Osteocyte (in vitro differentiated cells): ENCODE measurements around the gene IL16. TPM values are rescaled to one million over a fixed set of nuclear protein-coding genes. Genes with fewer than 3 reads are reported as not detected.
"Not testable (repeated sequence)": the region's sequence is repeated elsewhere in the genome, so short reads cannot be mapped to it uniquely, and the experiment has no call there.

Experiments used
- DNase-seq: peaks from one replicate; pipeline ENCODE4 v3.0.0; 2021; ENCODE audit warnings: mixed read lengths; ENCODE audit not compliant: unreplicated experiment; ENCODE audit errors: extremely low spot score
- H3K27ac Mint-ChIP-seq: one replicate; pipeline ENCODE4 v1.8.0; 2021; ENCODE audit warnings: mild to moderate bottlenecking, mixed read lengths; ENCODE audit not compliant: unreplicated experiment
- H3K27me3 Mint-ChIP-seq: one replicate; pipeline ENCODE4 v1.8.0; 2021; ENCODE audit warnings: mixed read lengths; ENCODE audit not compliant: unreplicated experiment
- H3K36me3 Mint-ChIP-seq: one replicate; pipeline ENCODE4 v1.8.0; 2021; ENCODE audit warnings: mixed read lengths; ENCODE audit not compliant: unreplicated experiment
- H3K4me1 Mint-ChIP-seq: one replicate; pipeline ENCODE4 v1.8.0; 2021; ENCODE audit warnings: mixed read lengths; ENCODE audit not compliant: unreplicated experiment
- H3K4me3 Mint-ChIP-seq: one replicate; pipeline ENCODE4 v1.8.0; 2021; ENCODE audit warnings: mild to moderate bottlenecking, moderate library complexity, mixed read lengths; ENCODE audit not compliant: unreplicated experiment
- H3K9me3 Mint-ChIP-seq: one replicate; pipeline ENCODE4 v1.8.0; 2021; ENCODE audit warnings: mixed read lengths; ENCODE audit not compliant: unreplicated experiment
- CTCF ChIP-seq: fragments of 200-600 bp; sonication (generic); IDR thresholded peaks from 2 replicates; pipeline ENCODE4 v1.5.0; 2021; ENCODE audit warnings: antibody characterized with exemption, mild to moderate bottlenecking, moderate library complexity
- total RNA-seq: library from RNA; stranded (reverse); gene quantifications from 2 replicates; pipeline ENCODE4 v1.2.1, GENCODE V29; 2021

The IL16 gene
- total RNA-seq, 1 donor from 2014 or later, result not detected

GRCh38 chr15:81330366-81331090 lies 133.8 kb downstream of the IL16 start:
- TF ChIP-seq CTCF, result no peak
- Mint-ChIP-seq H3K27me3 (peaks cover 8% of the 10 kb centered on the region), H3K27ac (no peak overlapping the region), H3K36me3 (no peaks in the 10 kb centered on the region), H3K4me3 (no peak overlapping the region), H3K9me3 (no peaks in the 10 kb centered on the region), H3K4me1 (peaks cover 11% of the 10 kb centered on the region)
- no peak for DNase-seq

GRCh38 chr15:81331141-81331540 lies 134.5 kb downstream of the IL16 start:
- DNase-seq, H3K27me3 Mint-ChIP-seq, H3K27ac Mint-ChIP-seq, H3K36me3 Mint-ChIP-seq, H3K9me3 Mint-ChIP-seq, H3K4me3 Mint-ChIP-seq: not testable (repeated sequence)
- H3K4me1 Mint-ChIP-seq, result peaks cover 11% of the 10 kb centered on the region

DNA sequence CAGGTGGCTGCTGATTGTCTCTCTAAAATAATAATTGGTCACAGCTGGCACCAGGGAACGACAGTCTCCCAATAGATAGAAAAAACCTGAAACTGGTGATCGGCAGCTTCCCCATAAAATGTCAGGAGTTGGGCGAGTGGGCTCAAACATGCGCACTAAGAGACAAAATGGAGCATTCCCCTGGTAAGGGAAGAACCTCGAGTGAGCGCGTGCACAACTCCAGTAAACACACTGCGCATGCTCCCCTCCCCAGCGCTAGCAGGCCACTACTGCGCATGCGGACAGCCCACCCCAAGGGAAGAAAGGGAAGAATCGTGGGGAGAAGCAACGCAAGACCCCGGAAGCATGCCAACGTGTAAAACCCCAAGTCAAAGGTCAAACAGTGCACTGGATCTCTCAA lies 134.9 kb downstream of the IL16 start:
- Mint-ChIP-seq H3K27ac (no peak overlapping the region), H3K4me3 (no peak overlapping the region), H3K27me3 (peaks cover 5% of the 10 kb centered on the region), H3K9me3 (no peaks in the 10 kb centered on the region), H3K4me1 (peaks cover 11% of the 10 kb centered on the region), H3K36me3 (no peaks in the 10 kb centered on the region)
- TF ChIP-seq CTCF, result no peak
- DNase-seq, result no peak

- H3K27ac Mint-ChIP-seq, result no peak overlapping the region
- no peaks in the 10 kb centered on the region for H3K9me3 Mint-ChIP-seq
- H3K27me3 Mint-ChIP-seq, result peaks cover 5% of the 10 kb centered on the region
- H3K4me3 Mint-ChIP-seq, result no peak overlapping the region
- H3K36me3 Mint-ChIP-seq, result no peaks in the 10 kb centered on the region
- no peak for TF ChIP-seq CTCF
- H3K4me1 Mint-ChIP-seq, result peaks cover 10% of the 10 kb centered on the region
- no peak for DNase-seq
Observed at GRCh38 chr15:81332326-81332725, 135.6 kb downstream of the IL16 start.

- Mint-ChIP-seq H3K9me3 (no peaks in the 10 kb centered on the region), H3K27ac (no peak overlapping the region), H3K4me3 (no peak overlapping the region), H3K4me1 (peaks cover 11% of the 10 kb centered on the region), H3K36me3 (no peaks in the 10 kb centered on the region), H3K27me3 (peaks cover 5% of the 10 kb centered on the region)
- TF ChIP-seq CTCF, result no peak
- no peak for DNase-seq
Observed at GRCh38 chr15:81333363-81333762, 136.7 kb downstream of the IL16 start.
